ENCODE results near the gene NFATC2IP. TPM values are rescaled to one million over a fixed set of nuclear protein-coding genes. Genes with fewer than 3 reads are reported as not detected.

NFATC2IP gene
- total and polyA plus RNA-seq, 2 of the 4 experiments (the other 2 are of a cell fraction) = 10.0 to 29.1 TPM

DNA sequence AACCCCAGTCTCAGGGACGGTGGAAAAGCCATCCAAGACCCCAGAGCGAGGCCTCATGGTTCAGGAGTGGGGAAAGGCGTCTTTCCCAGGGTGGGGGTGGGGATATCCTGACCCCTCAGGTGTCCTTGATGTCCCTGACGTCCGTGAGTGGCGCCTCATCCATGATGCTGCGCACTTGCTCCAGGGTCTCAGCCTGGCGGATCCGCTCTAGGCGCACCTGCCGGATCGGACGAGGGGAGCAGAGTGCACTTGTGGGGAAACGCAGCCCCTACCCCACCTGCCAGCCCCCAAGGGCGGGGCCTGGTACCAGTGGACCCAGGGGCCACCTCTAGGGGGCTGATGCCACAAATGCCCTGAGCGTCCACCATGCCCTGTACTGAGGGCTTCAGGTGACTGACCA lies 45.9 kb upstream of the NFATC2IP start:
- Histone ChIP-seq H3K18ac (ENCODE audit: low read depth, low read length) (no peak overlapping the region), H2AFZ (replicated peaks; ENCODE audit: low read length, poor library complexity) (no peak overlapping the region), H2BK15ac (ENCODE audit: low read depth, low read length) (no peak overlapping the region), H4K91ac (ENCODE audit: insufficient read depth, low read depth, low read length) (no peak overlapping the region), H4K20me1 (ENCODE audit: insufficient read depth, low read length) (no peaks in the 10 kb centered on the region), H3K27me3 (ENCODE audit: control insufficient read depth, insufficient read depth, low read length) (no peaks in the 10 kb centered on the region), H3K9me3 (ENCODE audit: control insufficient read depth, insufficient read depth, low read length) (no peaks in the 10 kb centered on the region), H3K4me2 (ENCODE audit: low read depth, low read length) (no peak overlapping the region), H2BK120ac (ENCODE audit: low read depth, low read length) (no peak overlapping the region), H2AK9ac (replicated peaks; ENCODE audit: low read depth, low read length, poor library complexity) (no peak overlapping the region), H2BK20ac (ENCODE audit: low read depth, low read length) (no peak overlapping the region), H3K4me3 (ENCODE audit: insufficient read depth, low read depth, low read length) (no peak overlapping the region), H3K4me1 (ENCODE audit: control insufficient read depth, insufficient read depth, low read length) (no peaks in the 10 kb centered on the region), H3K27ac (ENCODE audit: insufficient read depth, low read length) (no peak overlapping the region), H3K14ac (replicated peaks; ENCODE audit: low read depth, low read length) (no peak overlapping the region), H2AK5ac (ENCODE audit: low read depth, low read length) (no peak overlapping the region), H4K5ac (ENCODE audit: low read depth, low read length) (no peak overlapping the region), H2BK5ac (ENCODE audit: low read depth, low read length, poor library complexity, severe bottlenecking) (no peak overlapping the region), H3K9me1 (ENCODE audit: insufficient read depth, low read length) (no peaks in the 10 kb centered on the region), H4K8ac (ENCODE audit: low read depth in 2 of 2, low read length in 2 of 2) (no peak overlapping the region), H3K79me1 (ENCODE audit: low read depth in 1 of 2, low read length in 2 of 2) (no peaks in the 10 kb centered on the region), H3K23ac (ENCODE audit: low read depth, low read length) (no peak overlapping the region), H3K9ac (ENCODE audit: low read depth, low read length) (no peak overlapping the region), H3K56ac (ENCODE audit: extremely low read depth, insufficient read depth, low read length) (no peak overlapping the region), H3K4ac (ENCODE audit: low read depth, low read length) (no peak overlapping the region), H3K36me3 (ENCODE audit: control insufficient read depth, insufficient read depth, low read length) (peaks cover 16% of the 10 kb centered on the region)
- DNase-seq (no peak), ATAC-seq (ENCODE audit: low read depth) (no peak)
- no CpG with 5 or more reads among the region's 16 CpGs for WGBS, 2 experiments (ENCODE audit: extremely low coverage in 2 of 2, insufficient read length in 1 of 2)
- in situ Hi-C loops (cut with MboI; ENCODE audit: low sequenced_read_pairs) = no loop called here
- ChIA-PET POLR2A (ENCODE audit: unreplicated experiment) (no interaction called here), CTCF (no interaction called here)
- intact Hi-C loops (cut with micrococcal nuclease) = no loop called here
- BruUV-seq (replicated peaks) = no TSS peak
- dilution Hi-C loops (cut with HindIII; ENCODE audit: low sequenced_read_pairs, unreplicated experiment) = no loop called here
- TF ChIP-seq SMC3 (IDR thresholded peaks at IDR 0.05; ENCODE audit: low read depth, low read length) (no peak), NFE2L2 (IDR thresholded peaks at IDR 0.05; ENCODE audit: low read depth, low read length) (no peak), FOS (IDR thresholded peaks at IDR 0.05; ENCODE audit: low read depth, low read length) (no peak), RAD21 (IDR thresholded peaks at IDR 0.05; ENCODE audit: low read length) (no peak), RFX5 (IDR thresholded peaks at IDR 0.05; ENCODE audit: low read depth, low read length) (no peak), MAFK (IDR thresholded peaks at IDR 0.05; ENCODE audit: low read depth, low read length) (no peak), MAZ (IDR thresholded peaks at IDR 0.05; ENCODE audit: borderline replicate concordance, low read depth, low read length) (no peak), POLR2A (IDR thresholded peaks at IDR 0.05; ENCODE audit: low read depth, low read length) (no peak), CHD1 (IDR thresholded peaks at IDR 0.05; ENCODE audit: low read depth, low read length) (no peak), MXI1 (IDR thresholded peaks at IDR 0.05; ENCODE audit: borderline replicate concordance, low read depth, low read length) (no peak)
- TF ChIP-seq, protein P1, sequence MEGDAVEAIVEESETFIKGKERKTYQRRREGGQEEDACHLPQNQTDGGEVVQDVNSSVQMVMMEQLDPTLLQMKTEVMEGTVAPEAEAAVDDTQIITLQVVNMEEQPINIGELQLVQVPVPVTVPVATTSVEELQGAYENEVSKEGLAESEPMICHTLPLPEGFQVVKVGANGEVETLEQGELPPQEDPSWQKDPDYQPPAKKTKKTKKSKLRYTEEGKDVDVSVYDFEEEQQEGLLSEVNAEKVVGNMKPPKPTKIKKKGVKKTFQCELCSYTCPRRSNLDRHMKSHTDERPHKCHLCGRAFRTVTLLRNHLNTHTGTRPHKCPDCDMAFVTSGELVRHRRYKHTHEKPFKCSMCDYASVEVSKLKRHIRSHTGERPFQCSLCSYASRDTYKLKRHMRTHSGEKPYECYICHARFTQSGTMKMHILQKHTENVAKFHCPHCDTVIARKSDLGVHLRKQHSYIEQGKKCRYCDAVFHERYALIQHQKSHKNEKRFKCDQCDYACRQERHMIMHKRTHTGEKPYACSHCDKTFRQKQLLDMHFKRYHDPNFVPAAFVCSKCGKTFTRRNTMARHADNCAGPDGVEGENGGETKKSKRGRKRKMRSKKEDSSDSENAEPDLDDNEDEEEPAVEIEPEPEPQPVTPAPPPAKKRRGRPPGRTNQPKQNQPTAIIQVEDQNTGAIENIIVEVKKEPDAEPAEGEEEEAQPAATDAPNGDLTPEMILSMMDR (conservative IDR thresholded peaks at IDR 0.05; ENCODE audit: low read depth, low read length) = no peak
- TF ChIP-seq, protein P2, sequence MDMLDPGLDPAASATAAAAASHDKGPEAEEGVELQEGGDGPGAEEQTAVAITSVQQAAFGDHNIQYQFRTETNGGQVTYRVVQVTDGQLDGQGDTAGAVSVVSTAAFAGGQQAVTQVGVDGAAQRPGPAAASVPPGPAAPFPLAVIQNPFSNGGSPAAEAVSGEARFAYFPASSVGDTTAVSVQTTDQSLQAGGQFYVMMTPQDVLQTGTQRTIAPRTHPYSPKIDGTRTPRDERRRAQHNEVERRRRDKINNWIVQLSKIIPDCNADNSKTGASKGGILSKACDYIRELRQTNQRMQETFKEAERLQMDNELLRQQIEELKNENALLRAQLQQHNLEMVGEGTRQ (IDR thresholded peaks at IDR 0.05; ENCODE audit: low read depth, low read length) = no peak
- TF ChIP-seq, protein P3, sequence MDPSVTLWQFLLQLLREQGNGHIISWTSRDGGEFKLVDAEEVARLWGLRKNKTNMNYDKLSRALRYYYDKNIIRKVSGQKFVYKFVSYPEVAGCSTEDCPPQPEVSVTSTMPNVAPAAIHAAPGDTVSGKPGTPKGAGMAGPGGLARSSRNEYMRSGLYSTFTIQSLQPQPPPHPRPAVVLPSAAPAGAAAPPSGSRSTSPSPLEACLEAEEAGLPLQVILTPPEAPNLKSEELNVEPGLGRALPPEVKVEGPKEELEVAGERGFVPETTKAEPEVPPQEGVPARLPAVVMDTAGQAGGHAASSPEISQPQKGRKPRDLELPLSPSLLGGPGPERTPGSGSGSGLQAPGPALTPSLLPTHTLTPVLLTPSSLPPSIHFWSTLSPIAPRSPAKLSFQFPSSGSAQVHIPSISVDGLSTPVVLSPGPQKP (IDR thresholded peaks at IDR 0.05; ENCODE audit: borderline replicate concordance, low read depth, low read length) = no peak
